Epithelial cell of prostate (primary cell): ENCODE measurements around the gene ACVRL1.
A peak's percentile ranks its signal among the peaks of the same experiment; 100 is the strongest.
"Not testable (repeated sequence)": the region's sequence is repeated elsewhere in the genome, so short reads cannot be mapped to it uniquely, and the experiment has no call there.

Source experiments
- DNase-seq: peaks from one replicate; pipeline ENCODE4 v3.0.0-alpha.2; 2011; ENCODE audit warnings: low read depth, low spot score
- H3K27ac ChIP-seq: fragments of 450-650 bp; 2 replicates; pipeline ENCODE4 v1.5.1; 2017; ENCODE audit warnings: mild to moderate bottlenecking

The ACVRL1 gene

DNA sequence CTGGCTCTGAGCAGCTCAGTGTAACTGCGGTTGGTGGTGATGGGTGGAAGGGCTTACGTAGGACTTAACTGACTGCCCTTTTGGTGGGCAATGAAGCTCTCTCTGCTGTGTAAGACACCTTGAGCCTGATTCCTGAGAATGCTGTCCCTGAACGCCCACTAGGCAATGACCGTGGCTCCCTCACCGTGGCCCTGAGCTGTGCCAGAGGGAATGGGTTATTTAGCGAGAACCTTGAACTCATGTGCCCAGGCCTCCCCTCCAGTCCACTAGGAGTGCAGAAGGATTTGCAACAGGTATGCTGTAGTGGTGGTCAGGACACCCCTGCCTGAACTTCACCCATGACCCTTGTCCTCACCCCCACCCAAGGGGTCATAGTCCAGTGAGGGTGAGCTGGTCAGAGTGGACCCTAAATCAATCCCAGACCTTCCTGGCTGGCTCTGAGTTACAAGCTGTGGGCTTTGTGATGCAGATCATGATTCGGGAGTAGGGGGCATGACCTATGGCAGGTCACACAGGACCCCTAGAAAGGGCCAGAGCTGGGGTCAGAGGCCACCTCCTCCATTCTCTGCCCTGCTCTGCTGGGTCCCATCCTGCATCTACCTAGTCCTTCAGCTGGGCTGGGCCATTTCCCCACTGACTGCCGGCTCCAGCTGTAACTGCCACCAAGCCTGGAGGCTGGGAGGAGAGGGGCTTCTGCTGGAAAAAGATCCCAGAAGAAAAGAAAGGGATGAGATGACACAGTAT is 33.9 kb upstream of the ACVRL1 start:
- no peak overlapping the region for H3K27ac ChIP-seq
- DNase-seq, result no peak

DNA sequence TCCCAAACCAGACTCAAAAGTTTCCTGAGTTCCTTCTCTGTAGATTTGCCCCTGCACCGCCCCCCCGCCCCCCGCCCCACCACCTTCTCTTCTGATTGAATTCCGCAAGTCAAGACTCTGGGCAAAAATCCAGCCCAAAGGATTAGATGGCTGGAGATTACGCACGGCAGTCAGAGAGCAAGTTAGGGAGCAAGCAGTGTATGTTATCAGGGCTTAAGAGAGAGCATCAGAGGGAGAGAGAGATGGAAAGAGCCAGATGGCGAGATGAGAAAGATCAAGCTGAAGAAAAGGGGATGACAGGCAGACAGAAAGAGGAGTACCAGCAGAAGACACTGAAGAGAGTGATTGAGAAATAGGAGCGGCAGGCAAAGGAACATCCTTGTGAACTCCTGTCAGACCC is 33.3 kb upstream of the ACVRL1 start:
- DNase-seq, result no peak
- no peak overlapping the region for H3K27ac ChIP-seq

DNA sequence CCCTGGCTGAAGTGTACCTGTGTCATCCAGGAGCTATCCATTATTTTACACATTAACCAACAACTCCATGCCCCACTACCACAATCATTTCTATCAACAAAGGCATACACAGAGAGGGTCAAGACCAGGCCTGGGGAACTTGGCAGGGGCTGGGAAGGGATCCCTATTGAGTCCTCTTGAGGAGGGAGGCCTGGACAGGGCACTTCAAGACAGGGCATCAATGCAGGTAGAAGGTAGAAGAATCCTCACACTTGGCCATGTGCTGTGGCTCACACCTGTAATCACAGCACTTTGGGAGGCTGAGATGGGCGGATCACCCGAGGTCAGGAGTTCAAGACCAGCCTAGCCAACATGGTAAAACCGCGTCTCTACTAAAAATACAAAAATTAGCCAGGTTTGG is 32.8 kb upstream of the ACVRL1 start:
- no peak for DNase-seq

GRCh38 chr12:51879102-51879501 is 28.2 kb upstream of the ACVRL1 start:
- H3K27ac ChIP-seq, result no peak overlapping the region
- no peak for DNase-seq

More for the DNA sequence above, 32.8 kb upstream of the ACVRL1 start:
- no peak overlapping the region for H3K27ac ChIP-seq

GRCh38 chr12:51883295-51883694 is 24.0 kb upstream of the ACVRL1 start:
- DNase-seq, result no peak
- H3K27ac ChIP-seq, result no peak overlapping the region

GRCh38 chr12:51883998-51884675 is 23.2 kb upstream of the ACVRL1 start:
- no peak overlapping the region for H3K27ac ChIP-seq

GRCh38 chr12:51884676-51885229 is 22.6 kb upstream of the ACVRL1 start:
- peak overlapping the region; percentile 24 for H3K27ac ChIP-seq
- DNase-seq, result peak; percentile 26

More at GRCh38 chr12:51883998-51884675, 23.2 kb upstream of the ACVRL1 start:
- no peak for DNase-seq

DNA sequence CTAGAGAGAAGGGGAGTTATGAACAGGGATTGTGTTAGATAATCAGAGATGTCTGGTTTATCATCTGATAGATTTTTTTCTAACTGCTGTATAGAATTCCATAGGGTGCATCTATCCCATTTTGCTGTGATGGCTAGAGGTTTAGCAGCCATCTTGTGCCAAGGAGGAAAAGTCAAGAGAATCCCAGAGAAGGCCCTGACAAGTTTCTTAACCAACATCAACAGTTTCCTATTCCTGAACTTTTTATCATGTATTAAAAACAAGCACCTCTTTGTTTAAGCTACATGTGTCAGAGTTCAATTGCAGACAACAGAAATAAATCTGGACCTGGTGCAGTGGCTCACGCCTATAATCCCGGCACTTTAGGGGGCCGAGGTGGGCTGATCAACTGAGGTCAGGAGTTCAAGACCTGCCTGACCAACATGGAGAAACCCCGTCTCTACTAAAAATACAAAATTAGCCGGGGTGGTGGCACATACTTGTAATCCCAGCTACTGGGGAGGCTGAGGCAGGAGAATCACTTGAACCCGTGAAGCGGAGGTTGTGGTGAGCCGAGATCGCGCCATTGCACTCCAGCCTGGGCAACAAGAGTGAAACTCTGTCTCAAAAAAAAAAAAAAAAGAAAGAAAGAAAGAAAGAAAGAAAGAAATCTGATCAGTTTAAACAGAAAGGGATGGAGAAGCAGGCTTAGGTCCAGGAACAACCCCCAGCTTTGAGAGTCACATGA is 21.8 kb upstream of the ACVRL1 start:
- H3K27ac ChIP-seq, result peak overlapping the region; percentile 24
- not testable (repeated sequence) for DNase-seq

GRCh38 chr12:51886021-51886710 is 21.1 kb upstream of the ACVRL1 start:
- DNase-seq, result no peak

DNA sequence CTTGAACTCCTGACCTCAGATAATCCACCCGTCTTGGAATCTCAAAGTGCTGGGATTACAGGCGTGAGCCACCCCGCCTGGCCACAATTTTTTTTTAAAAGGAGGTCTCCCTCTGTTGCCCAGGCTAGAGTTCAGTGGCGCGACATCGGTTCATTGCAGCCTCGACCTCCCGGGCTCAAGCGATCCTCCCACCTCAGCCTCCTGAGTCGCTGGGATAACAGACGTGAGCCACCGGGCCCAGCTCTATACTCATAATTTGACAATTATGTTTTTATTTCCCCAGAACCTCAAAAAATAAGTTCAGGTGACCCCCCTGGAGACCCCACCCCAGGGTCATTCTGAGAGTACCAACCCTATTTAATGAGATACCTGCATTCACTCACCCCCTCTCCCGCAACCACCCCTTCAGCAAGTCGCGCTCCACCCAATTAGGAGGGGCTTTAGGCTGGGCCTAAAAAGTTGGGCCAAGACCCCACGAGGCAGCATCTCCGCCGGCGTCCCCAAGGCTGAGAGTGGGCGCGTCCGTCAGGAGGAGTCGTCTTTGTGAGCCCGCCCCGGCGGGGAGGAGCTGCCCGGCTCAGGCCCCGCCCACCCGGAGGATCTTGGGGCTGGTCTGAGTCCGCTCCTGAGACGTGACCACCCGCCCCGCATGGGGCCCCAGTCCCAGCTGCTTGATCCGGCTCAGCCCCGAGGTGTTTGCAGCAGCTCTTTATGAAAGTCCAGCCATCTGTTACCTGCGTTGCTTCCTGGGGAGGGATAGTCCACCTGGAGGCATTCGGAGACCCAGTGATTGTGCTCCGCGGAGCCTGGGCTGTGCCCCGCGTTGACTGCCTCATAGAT is 19.6 kb upstream of the ACVRL1 start, which contains the start of gene ANKRD33:
Gene ANKRD33 (plus strand): TSS at position 628 of the 840 bp plus-strand sequence. CDS start 84 bp downstream, at position 712.
- H3K27ac ChIP-seq, result no peak within 1 kb of the TSS
- no peak for DNase-seq

More at GRCh38 chr12:51886021-51886710, 21.1 kb upstream of the ACVRL1 start:
- H3K27ac ChIP-seq, result peak overlapping the region; percentile 24

GRCh38 chr12:51888316-51889215 is 18.7 kb upstream of the ACVRL1 start:
- no peak overlapping the region for H3K27ac ChIP-seq
- DNase-seq, result no peak

GRCh38 chr12:51889216-51890132 is 17.8 kb upstream of the ACVRL1 start:
- no peak overlapping the region for H3K27ac ChIP-seq
- DNase-seq, result no peak

DNA sequence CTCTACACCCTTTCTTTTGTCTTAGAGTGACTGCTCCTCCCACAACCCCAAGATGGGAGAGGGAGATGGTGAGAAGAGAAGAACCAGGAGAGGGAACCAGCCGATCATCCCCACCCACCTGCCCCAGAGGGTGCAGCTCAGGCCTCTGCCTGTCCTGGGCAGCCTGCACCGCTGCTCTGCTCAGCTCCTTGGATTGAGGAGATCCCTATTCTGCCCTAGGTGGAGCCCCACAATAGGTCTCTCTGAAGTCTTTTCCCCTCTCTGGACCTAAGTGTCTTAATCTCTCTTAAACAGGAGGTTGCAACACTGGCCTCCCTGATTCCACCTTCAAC is 17.2 kb upstream of the ACVRL1 start:
- H3K27ac ChIP-seq, result no peak overlapping the region
- DNase-seq, result no peak

DNA sequence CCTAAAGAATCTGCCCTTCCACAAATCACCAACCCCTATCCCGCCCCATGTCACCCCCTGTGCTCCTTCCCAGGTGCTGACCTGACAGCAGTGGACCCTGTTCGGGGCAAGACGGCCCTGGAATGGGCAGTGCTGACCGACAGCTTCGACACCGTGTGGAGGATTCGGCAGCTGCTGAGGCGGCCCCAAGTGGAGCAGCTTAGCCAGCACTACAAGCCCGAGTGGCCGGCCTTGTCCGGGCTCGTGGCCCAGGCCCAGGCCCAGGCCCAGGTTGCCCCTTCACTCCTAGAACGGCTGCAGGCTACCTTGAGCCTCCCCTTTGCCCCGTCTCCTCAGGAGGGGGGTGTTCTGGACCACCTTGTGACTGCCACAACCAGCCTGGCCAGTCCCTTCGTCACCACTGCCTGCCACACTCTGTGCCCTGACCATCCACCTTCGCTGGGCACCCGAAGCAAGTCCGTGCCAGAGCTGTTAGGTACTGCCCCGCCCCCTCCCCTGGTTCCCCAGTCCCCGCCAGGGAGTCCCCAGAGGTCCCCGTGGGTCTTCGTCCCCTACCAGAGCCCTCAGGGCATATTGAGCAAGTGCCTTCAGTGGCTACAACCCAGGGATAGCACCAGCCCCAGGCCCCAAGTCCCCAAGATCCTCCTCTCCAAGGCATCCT is 16.7 kb upstream of the ACVRL1 start:
- H3K27ac ChIP-seq, result no peak overlapping the region
- no peak for DNase-seq

DNA sequence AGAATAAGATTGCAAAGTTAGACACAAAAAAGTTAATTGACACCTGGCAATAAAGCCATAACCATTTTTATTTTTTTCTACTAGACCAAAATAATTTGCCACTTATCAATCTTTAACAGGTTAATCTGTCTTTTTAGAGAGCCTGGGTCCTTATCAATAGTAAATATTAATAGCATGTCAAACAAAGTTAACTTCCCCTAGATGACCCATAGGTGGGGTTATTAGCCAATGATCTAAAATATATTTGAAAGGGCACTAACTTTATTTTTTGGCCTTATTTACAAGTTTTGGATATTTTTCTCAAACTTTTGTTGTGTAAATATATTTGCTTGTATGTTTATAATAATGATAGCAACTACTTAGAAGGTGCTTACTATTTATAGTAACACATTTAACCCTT is 15.5 kb upstream of the ACVRL1 start:
- DNase-seq, result no peak
- H3K27ac ChIP-seq, result no peak overlapping the region

DNA sequence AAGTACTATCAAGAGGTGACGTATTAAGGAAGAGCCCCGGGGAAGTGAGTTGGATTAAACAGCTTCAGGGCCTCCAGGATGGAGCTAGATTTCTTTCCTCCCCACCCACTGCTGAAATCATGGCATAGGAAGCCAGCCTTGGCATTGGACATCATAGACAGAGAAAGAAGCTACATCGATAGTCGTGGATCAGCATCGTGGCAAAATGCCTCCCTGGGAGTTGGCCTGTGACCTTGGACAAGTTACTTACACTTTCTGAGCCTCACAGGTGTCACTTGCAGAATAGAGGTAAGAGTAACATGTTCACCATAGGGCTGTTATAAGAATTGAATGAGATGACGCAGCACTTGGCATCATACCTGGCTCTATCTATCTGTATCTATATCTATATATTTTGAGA is 13.5 kb upstream of the ACVRL1 start:
- H3K27ac ChIP-seq, result no peak overlapping the region
- DNase-seq, result no peak
